HepG2 (cell line): ENCODE measurements around the gene GATA5. TPM values are rescaled to one million over a fixed set of nuclear protein-coding genes. Genes with fewer than 3 reads are reported as not detected.

ENCODE experiments used
- ATAC-seq: fragments of 200-7000 bp; cut with Tn5 transposase; 3 replicates; pipeline ENCODE4 v1.9.1; 2020; ENCODE audit warnings: mild to moderate bottlenecking, moderate library complexity
- BruUV-seq: library from RNA; stranded (reverse); fragments of 400-500 nt; replicated peaks from 2 replicates; lab custom pipeline; 2021; lab: Mats Ljungman, UMichigan
- CTCF ChIA-PET: fragments of 300-600 bp; formaldehyde crosslinking; extraction: SDS; loops from one replicate; lab custom pipeline; 2021; ENCODE audit warnings: low total read pairs, inconsistent platforms, low intra/inter-chr PET ratio; lab: Yijun Ruan, JAX
- POLR2A ChIA-PET: fragments of 350-600 bp; sonication (Branson Sonifier 250); formaldehyde crosslinking; loops from one replicate; lab custom pipeline; 2020; ENCODE audit warnings: antibody characterized with exemption, inconsistent platforms; lab: Yijun Ruan, JAX
- DNase-seq: peaks from one replicate; pipeline ENCODE4 v3.0.0-alpha.2; 2015; ENCODE audit warnings: low spot score
- FAIRE-seq: peaks from 3 replicates; lab custom pipeline; 2011; peaks lifted over from hg19 to GRCh38; lab: Jason Lieb, UNC
- H2AFZ ChIP-seq: one replicate; pipeline ENCODE4 v1.6.1; 2011; ENCODE audit warnings: low read length, inconsistent platforms
- H3K27ac ChIP-seq: fragments of 300-600 bp; 3 replicates; pipeline ENCODE4 v1.8.0; 2011; ENCODE audit warnings: mixed run types, mild to moderate bottlenecking, mixed read lengths, low read length, inconsistent platforms; ENCODE audit not compliant: insufficient read depth; ENCODE audit errors: extremely low read length
- H3K27me3 ChIP-seq, 2 experiments: fragments of 200-600 bp in 1 of 2; 2 replicates in 1 of 2; 3 replicates in 1 of 2; pipeline versions ENCODE4 v1.6.0 to v1.8.0; 2011; ENCODE audit warnings: low read length in 2 of 2, mild to moderate bottlenecking in 2 of 2, moderate library complexity in 2 of 2, inconsistent platforms in 1 of 2; ENCODE audit not compliant: insufficient read depth in 2 of 2, control insufficient read depth in 1 of 2
- H3K36me3 ChIP-seq, 2 experiments: fragments of 200-600 bp in 1 of 2; replicated peaks in 1 of 2; 2 replicates in 1 of 2; 3 replicates in 1 of 2; pipeline versions ENCODE4 v1.5.1 to v1.8.0; 2011; ENCODE audit warnings: low read length in 2 of 2, inconsistent platforms in 1 of 2; ENCODE audit not compliant: insufficient read depth in 2 of 2, control insufficient read depth in 1 of 2
- H3K4me1 ChIP-seq: 2 replicates; pipeline ENCODE4 v1.5.1; 2012; ENCODE audit warnings: low read length, inconsistent platforms; ENCODE audit not compliant: insufficient read depth
- H3K4me2 ChIP-seq: 2 replicates; pipeline ENCODE4 v1.6.0; 2011; ENCODE audit warnings: low read depth, low read length, inconsistent platforms
- H3K4me3 ChIP-seq, 3 experiments: fragments of 200-600 bp in 1 of 3; sonication (generic), shearing (Covaris generic) in 1 of 3; replicated peaks in 1 of 3; 2 replicates each; pipeline ENCODE4 v1.5.1; 2011 to 2016; ENCODE audit warnings: low read length in 3 of 3, inconsistent platforms in 2 of 3, low read depth in 2 of 3, mild to moderate bottlenecking in 2 of 3, control low read depth in 1 of 3, mixed read lengths in 1 of 3; ENCODE audit not compliant: insufficient read depth in 1 of 3
- H3K79me2 ChIP-seq: one replicate; pipeline ENCODE4 v1.6.1; 2011; ENCODE audit warnings: low read length, inconsistent platforms; ENCODE audit not compliant: insufficient read depth
- H3K9ac ChIP-seq: 2 replicates; pipeline ENCODE4 v1.6.0; 2011; ENCODE audit warnings: mild to moderate bottlenecking, low read depth, low read length, inconsistent platforms; ENCODE audit not compliant: insufficient read depth
- H3K9me3 ChIP-seq: 2 replicates; pipeline ENCODE4 v1.5.1; 2012; ENCODE audit warnings: mild to moderate bottlenecking, low read length
- H4K20me1 ChIP-seq: 2 replicates; pipeline ENCODE4 v1.6.0; 2011; ENCODE audit warnings: inconsistent platforms, mild to moderate bottlenecking, low read length, moderate library complexity; ENCODE audit not compliant: insufficient read depth
- ATF2 ChIP-seq: sonication (generic); formaldehyde crosslinking; IDR thresholded peaks from 2 replicates; pipeline ENCODE4 v1.4.0; 2020; ENCODE audit warnings: missing genetic modification reagents
- ATF7-NPFF ChIP-seq: sonication (generic); formaldehyde crosslinking; IDR thresholded peaks from 2 replicates; pipeline ENCODE4 v1.8.1; 2023; ENCODE audit warnings: mild to moderate bottlenecking, low read depth, missing genetic modification reagents, moderate library complexity
- DR1 ChIP-seq: sonication (generic); formaldehyde crosslinking; IDR thresholded peaks from 2 replicates; pipeline ENCODE4 v1.8.0; 2021; ENCODE audit warnings: mild to moderate bottlenecking, missing genetic modification reagents, inconsistent platforms
- FUBP1 ChIP-seq: sonication (generic); formaldehyde crosslinking; IDR thresholded peaks from 2 replicates; pipeline ENCODE4 v1.5.1; 2020; ENCODE audit warnings: missing genetic modification reagents, mild to moderate bottlenecking, borderline replicate concordance
- KDM6A ChIP-seq: IDR thresholded peaks from 2 replicates; pipeline ENCODE4 v1.6.1; 2016; ENCODE audit warnings: low read depth
- MBD4 ChIP-seq: IDR thresholded peaks from 2 replicates; pipeline ENCODE4 v1.6.1; 2012; ENCODE audit warnings: low read length, inconsistent platforms, borderline replicate concordance
- MLLT10 ChIP-seq: sonication (generic); formaldehyde crosslinking; IDR thresholded peaks from 2 replicates; pipeline ENCODE4 v1.4.0; 2020; ENCODE audit warnings: missing genetic modification reagents
- NBN ChIP-seq: fragments of 450-650 bp; conservative IDR thresholded peaks from 2 replicates; pipeline ENCODE4 v1.6.1; 2017
- NFRKB ChIP-seq: fragments of 450-650 bp; IDR thresholded peaks from 2 replicates; pipeline ENCODE4 v1.6.1; 2017
- NR0B2 ChIP-seq: sonication (generic); formaldehyde crosslinking; IDR thresholded peaks from 2 replicates; pipeline ENCODE4 v1.4.0; 2020; ENCODE audit warnings: mild to moderate bottlenecking, missing genetic modification reagents
- PTBP1 ChIP-seq: fragments of 200-400 bp; formaldehyde crosslinking; IDR thresholded peaks from 2 replicates; pipeline ENCODE4 v1.6.1; 2018; ENCODE audit warnings: low read length, low read depth; ENCODE audit not compliant: poor library complexity, severe bottlenecking
- SNAPC5 ChIP-seq: sonication (generic); formaldehyde crosslinking; IDR thresholded peaks from 2 replicates; pipeline ENCODE4 v1.8.1; 2023; ENCODE audit warnings: mild to moderate bottlenecking, missing genetic modification reagents, borderline replicate concordance
- TP53 ChIP-seq: sonication (generic); formaldehyde crosslinking; conservative IDR thresholded peaks from 2 replicates; pipeline ENCODE4 v1.4.0; 2020; ENCODE audit warnings: missing genetic modification reagents
- XBP1 ChIP-seq: sonication (generic); formaldehyde crosslinking; IDR thresholded peaks from 2 replicates; pipeline ENCODE4 v1.5.0; 2020; ENCODE audit warnings: missing genetic modification reagents
- ZBTB4 ChIP-seq: sonication (generic); formaldehyde crosslinking; IDR thresholded peaks from 2 replicates; pipeline ENCODE4 v1.4.0; 2020; ENCODE audit warnings: missing genetic modification reagents, mild to moderate bottlenecking, borderline replicate concordance
- ZFYVE20 ChIP-seq: sonication (generic); formaldehyde crosslinking; IDR thresholded peaks from 2 replicates; pipeline ENCODE4 v1.8.0; 2023; ENCODE audit warnings: low read depth, mild to moderate bottlenecking, moderate library complexity, missing genetic modification reagents, borderline replicate concordance
- ZNF333 ChIP-seq: sonication (generic); formaldehyde crosslinking; IDR thresholded peaks from 2 replicates; pipeline ENCODE4 v1.4.0; 2020; ENCODE audit warnings: mild to moderate bottlenecking, missing genetic modification reagents, borderline replicate concordance
- ZNF761 ChIP-seq: sonication (generic); formaldehyde crosslinking; conservative IDR thresholded peaks from 2 replicates; pipeline ENCODE4 v1.4.0; 2020; ENCODE audit warnings: mild to moderate bottlenecking, missing genetic modification reagents
- ZSCAN12 ChIP-seq: sonication (generic); formaldehyde crosslinking; IDR thresholded peaks from 2 replicates; pipeline ENCODE4 v1.9.0; 2021; ENCODE audit warnings: mild to moderate bottlenecking, missing genetic modification reagents
- WGBS: methylation state at CpG from one replicate; pipeline ENCODE4 v1.1.6; 2017; ENCODE audit warnings: low lambda C conversion rate; 5-methylcytosine and 5-hydroxymethylcytosine counted together
- in situ Hi-C: cut with HindIII; loops from 2 replicates; pipeline ENCODE4 v1.10.0; 2017; ENCODE audit warnings: low pct_unique_long_range_greater_than_20kb; ENCODE audit not compliant: extremely low pct_ligation_motif_present
- intact Hi-C: fragments of 100-400 bp; cut with micrococcal nuclease; formaldehyde crosslinking; loops from one replicate; pipeline ENCODE4 v1.10.0; 2022; ENCODE audit not compliant: unreplicated experiment
- polyA plus RNA-seq, 8 experiments: library from polyadenylated mRNA; depleted of rRNA in 3 of 8; stranded (reverse) in 7 of 8; unstranded in 1 of 8; fragments of >200 nt; fragmentation: Illumina TruSeq in 4 of 8; extraction: Trizol in 4 of 8; gene quantifications; 2 replicates each; pipeline versions ENCODE4 v1.2.1 to v1.2.3, GENCODE V29; 2011 to 2016; ENCODE audit warnings: low read depth in 4 of 8, missing spikeins in 1 of 8, mixed read lengths in 1 of 8; ENCODE audit not compliant: insufficient read depth in 1 of 8
- total RNA-seq, 5 experiments: library from RNA; depleted of rRNA; stranded (reverse); fragments of >200 nt; fragmentation: Illumina TruSeq; extraction: Trizol; gene quantifications; 2 replicates each; pipeline ENCODE4 v1.2.3, GENCODE V29; 2016; ENCODE audit warnings: low read depth in 1 of 5

The GATA5 gene
- total and polyA plus RNA-seq, 2 of the 13 experiments (the other 11 are each of a cell fraction or from before 2014, with no cell fraction given), result 0.12 to 0.20 TPM

GRCh38 chr20:62474604-62475026 lies 1.2 kb downstream of the GATA5 start:
- no peak for ATAC-seq
- H2AFZ ChIP-seq, result no peak overlapping the region
- no peak for FAIRE-seq
- H3K27me3 ChIP-seq, result peaks cover 14 to 43% of the 10 kb centered on the region in 2 experiments
- ChIA-PET CTCF (no interaction called here), POLR2A (no interaction called here)
- H4K20me1 ChIP-seq, result peaks cover 9% of the 10 kb centered on the region; the same call in 1 of the 2 replicates
- WGBS, result 77% methylated on average over 23 of the region's 25 CpGs
- intact Hi-C loops, result no loop called here
- BruUV-seq, result no TSS peak
- DNase-seq, result no peak
- no peak overlapping the region for H3K4me3 ChIP-seq
- no peak overlapping the region for H3K27ac ChIP-seq
- no peak overlapping the region for H3K4me2 ChIP-seq
- in situ Hi-C loops, result no loop called here
- H3K9me3 ChIP-seq, result no peaks in the 10 kb centered on the region
- no peaks in the 10 kb centered on the region for H3K36me3 ChIP-seq
- no peak overlapping the region for H3K9ac ChIP-seq
- H3K4me1 ChIP-seq, result peaks cover 20% of the 10 kb centered on the region
- H3K79me2 ChIP-seq, result no peaks in the 10 kb centered on the region
- no peak for TF ChIP-seq ZSCAN12 (CRISPR knock-in tag)
- TF ChIP-seq ZFYVE20 (CRISPR knock-in tag), result no peak
- TF ChIP-seq NBN, result no peak
- no peak for TF ChIP-seq ZNF333 (CRISPR knock-in tag)
- TF ChIP-seq PTBP1, result no peak
- TF ChIP-seq ATF2 (CRISPR knock-in tag), result no peak
- TF ChIP-seq ZBTB4 (CRISPR knock-in tag), result no peak
- no peak for TF ChIP-seq DR1
- TF ChIP-seq ATF7-NPFF (CRISPR knock-in tag), result no peak
- TF ChIP-seq ZNF761 (CRISPR knock-in tag), result no peak
- TF ChIP-seq XBP1, result no peak
- no peak for TF ChIP-seq FUBP1 (CRISPR knock-in tag)
- no peak for TF ChIP-seq KDM6A (CRISPR knock-in tag)
- TF ChIP-seq NFRKB, result no peak
- TF ChIP-seq MLLT10 (CRISPR knock-in tag), result no peak
- no peak for TF ChIP-seq MBD4
- no peak for TF ChIP-seq NR0B2 (CRISPR knock-in tag)
- no peak for TF ChIP-seq SNAPC5
- TF ChIP-seq TP53 (CRISPR knock-in tag), result no peak
